GM12878 (cell line): Measurements from ENCODE around the gene FAM163B. TPM values are rescaled to one million over a fixed set of nuclear protein-coding genes. Genes with fewer than 3 reads are reported as not detected.

Experiments used
- ATAC-seq: fragments of 200-7000 bp; cut with Tn5 transposase; 3 replicates; pipeline ENCODE4 v1.9.1; 2020; ENCODE audit warnings: mild to moderate bottlenecking, moderate library complexity
- BruUV-seq: library from RNA; stranded (reverse); fragments of 400-500 nt; replicated peaks from 2 replicates; lab custom pipeline; 2021; lab: Mats Ljungman, UMichigan
- CTCF ChIA-PET: fragments of 300-600 bp; sonication (Branson Sonifier 250); formaldehyde crosslinking; extraction: SDS; loops from one replicate; lab custom pipeline; 2021; ENCODE audit warnings: inconsistent platforms; lab: Yijun Ruan, JAX
- POLR2A ChIA-PET: fragments of 350-600 bp; formaldehyde crosslinking; extraction: SDS; loops from one replicate; lab custom pipeline; 2021; ENCODE audit warnings: inconsistent platforms; lab: Charles Lee
- RAD21 ChIA-PET: fragments of 300-600 bp; sonication (Branson Sonifier 250); formaldehyde crosslinking; loops from one replicate; lab custom pipeline; 2023; ENCODE audit warnings: antibody characterized with exemption; ENCODE audit not compliant: unreplicated experiment; lab: Charles Lee
- SMC1A ChIA-PET: fragments of 300-600 bp; sonication (Branson Sonifier 250); formaldehyde crosslinking; loops from one replicate; lab custom pipeline; 2023; ENCODE audit not compliant: unreplicated experiment, uncharacterized antibody; lab: Charles Lee
- DNase-seq: peaks from one replicate; pipeline ENCODE4 v3.0.0-alpha.2; 2011; ENCODE audit warnings: low read depth, low spot score
- FAIRE-seq: peaks from 3 replicates; lab custom pipeline; 2011; peaks lifted over from hg19 to GRCh38; lab: Jason Lieb, UNC
- H2AFZ ChIP-seq: 2 replicates; pipeline ENCODE4 v1.6.0; 2011; ENCODE audit warnings: low read depth, low read length, control low read depth; ENCODE audit not compliant: control insufficient read depth
- H3K27ac ChIP-seq: 2 replicates; pipeline ENCODE4 v1.5.1; 2011; ENCODE audit warnings: control low read depth; ENCODE audit not compliant: control insufficient read depth, insufficient read depth
- H3K27me3 ChIP-seq, 2 experiments: replicated peaks in 1 of 2; 2 replicates each; pipeline versions ENCODE4 v1.6.0 to v1.6.1; 2011; ENCODE audit warnings: low read length in 1 of 2; ENCODE audit not compliant: control insufficient read depth in 2 of 2, insufficient read depth in 2 of 2
- H3K36me3 ChIP-seq, 2 experiments: 2 replicates each; pipeline ENCODE4 v1.5.1; 2011; ENCODE audit warnings: low read length in 1 of 2; ENCODE audit not compliant: control insufficient read depth in 2 of 2, insufficient read depth in 2 of 2
- H3K4me1 ChIP-seq: 2 replicates; pipeline ENCODE4 v1.6.1; 2011; ENCODE audit warnings: mild to moderate bottlenecking, low read length, moderate library complexity, mixed read lengths; ENCODE audit not compliant: control insufficient read depth, insufficient read depth
- H3K4me2 ChIP-seq: 2 replicates; pipeline ENCODE4 v1.6.0; 2011; ENCODE audit warnings: control low read depth; ENCODE audit not compliant: control insufficient read depth, insufficient read depth
- H3K4me3 ChIP-seq: fragments of 200-600 bp; sonication (generic); 2 replicates; pipeline ENCODE4 v1.5.1; 2016
- H3K79me2 ChIP-seq: 2 replicates; pipeline ENCODE4 v1.6.0; 2011; ENCODE audit warnings: low read length; ENCODE audit not compliant: control insufficient read depth, insufficient read depth
- H3K9ac ChIP-seq: 2 replicates; pipeline ENCODE4 v1.8.0; 2011; ENCODE audit warnings: low read length, control low read depth, mixed read lengths; ENCODE audit not compliant: control insufficient read depth, insufficient read depth
- H3K9me3 ChIP-seq: replicated peaks from 3 replicates; pipeline ENCODE4 v1.5.1; 2011; ENCODE audit warnings: mild to moderate bottlenecking, low read length; ENCODE audit not compliant: control insufficient read depth, insufficient read depth
- H4K20me1 ChIP-seq: 2 replicates; pipeline ENCODE4 v1.6.0; 2011; ENCODE audit not compliant: control insufficient read depth, insufficient read depth
- CHD1 ChIP-seq: IDR thresholded peaks from 2 replicates; pipeline ENCODE4 v1.6.1; 2012; ENCODE audit warnings: low read depth, low read length, improper control_type of control experiment
- FOXM1 ChIP-seq: IDR thresholded peaks from 2 replicates; pipeline ENCODE4 v1.6.1; 2012; ENCODE audit warnings: low read depth, mild to moderate bottlenecking, inconsistent platforms, low read length, moderate library complexity
- MEF2A ChIP-seq: IDR thresholded peaks from 2 replicates; pipeline ENCODE4 v1.6.1; 2011; ENCODE audit warnings: low read depth, mild to moderate bottlenecking, low read length, moderate library complexity; ENCODE audit not compliant: insufficient read depth
- MTA2 ChIP-seq: fragments of 450-650 bp; IDR thresholded peaks from 2 replicates; pipeline ENCODE4 v1.6.1; 2016; ENCODE audit warnings: low read depth, mild to moderate bottlenecking, moderate library complexity
- RUNX3 ChIP-seq: IDR thresholded peaks from 2 replicates; pipeline ENCODE4 v1.6.1; 2012; ENCODE audit warnings: low read length, inconsistent platforms
- SRF ChIP-seq, 2 experiments: IDR thresholded peaks; 2 replicates each; pipeline ENCODE4 v1.6.1; 2011; ENCODE audit warnings: low read depth in 2 of 2, low read length in 2 of 2, mild to moderate bottlenecking in 1 of 2, moderate library complexity in 1 of 2
- WGBS: methylation state at CpG from one replicate; pipeline ENCODE4 v1.1.6; 2016; ENCODE audit warnings: low lambda C conversion rate; ENCODE audit not compliant: insufficient replicate concordance, insufficient coverage; ENCODE audit errors: missing lambda C conversion rate; 5-methylcytosine and 5-hydroxymethylcytosine counted together
- in situ Hi-C: fragments of 300-500 bp; cut with MboI; formaldehyde crosslinking; loops from 9 replicates; pipeline ENCODE4 v1.14.3; 2018; ENCODE audit warnings: mixed read lengths
- intact Hi-C: fragments of 100-400 bp; cut with micrococcal nuclease; formaldehyde crosslinking; loops from one replicate; pipeline ENCODE4 v1.14.2; 2022; ENCODE audit not compliant: unreplicated experiment
- polyA plus RNA-seq, 11 experiments: library from polyadenylated mRNA; depleted of rRNA in 4 of 11; unstranded in 6 of 11; stranded (reverse) in 5 of 11; fragments of >200 nt; fragmentation: Nextera tagmentation in 4 of 11; fragmentation: Illumina TruSeq in 1 of 11; extraction: Ambion mirVana in 4 of 11; extraction: Trizol in 1 of 11; gene quantifications; 1 replicate in 1 of 11; 2 replicates in 10 of 11; pipeline versions ENCODE4 v1.2.1 to v1.2.3, GENCODE V29; 2011 to 2016; ENCODE audit warnings: inconsistent platforms in 2 of 11, missing spikeins in 2 of 11, low read depth in 1 of 11
- total RNA-seq, 4 experiments: library from RNA; depleted of rRNA in 3 of 4; stranded (reverse); fragments of >200 nt in 3 of 4; fragmentation: Illumina TruSeq in 1 of 4; extraction: Trizol in 1 of 4; gene quantifications; 2 replicates each; pipeline versions ENCODE4 v1.2.1 to v1.2.3, GENCODE V29; 2013 to 2021
- TF ChIP-seq, protein P1 (sequence below): fragments of 450-650 bp; formaldehyde crosslinking; IDR thresholded peaks from 2 replicates; pipeline ENCODE4 v1.5.0; 2022; ENCODE audit warnings: mild to moderate bottlenecking, missing genetic modification characterization

The FAM163B gene
- total and polyA plus RNA-seq, 10 of the 15 experiments (the other 5 are each of a cell fraction or from before 2014, with no cell fraction given), result not detected

DNA sequence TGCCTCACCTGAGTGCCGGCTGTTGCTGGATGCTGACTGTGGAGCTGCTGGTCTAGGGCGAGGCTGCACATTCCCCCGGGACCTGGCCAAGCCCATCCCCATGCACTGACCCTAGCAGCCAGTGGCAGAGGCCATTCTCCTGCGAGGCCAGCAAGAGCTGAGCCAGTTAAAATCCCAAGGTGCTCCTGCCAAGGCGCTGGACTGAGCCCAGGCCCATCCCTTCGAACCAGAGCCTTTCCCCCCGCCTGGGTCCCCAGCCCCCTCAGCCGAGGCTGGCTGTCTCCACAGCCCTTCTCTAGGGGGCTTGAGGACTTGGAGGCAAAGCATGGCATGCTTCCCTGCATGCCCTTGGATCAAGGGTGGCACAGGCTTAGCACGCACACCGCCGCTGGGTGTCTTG lies 73.1 kb downstream of the FAM163B start:
- in situ Hi-C loops, result loop anchor here (5.0 to 25.0 kb wide), 2 partner anchors 476 to 561 kb away; no protein-coding TSS in a partner anchor
- Histone ChIP-seq H3K27ac (no peak overlapping the region), H3K4me1 (no peaks in the 10 kb centered on the region; the same call in 1 of the 2 replicates)
- no TSS peak for BruUV-seq
- CTCF ChIA-PET, result no interaction called here
- TF ChIP-seq, protein P1, sequence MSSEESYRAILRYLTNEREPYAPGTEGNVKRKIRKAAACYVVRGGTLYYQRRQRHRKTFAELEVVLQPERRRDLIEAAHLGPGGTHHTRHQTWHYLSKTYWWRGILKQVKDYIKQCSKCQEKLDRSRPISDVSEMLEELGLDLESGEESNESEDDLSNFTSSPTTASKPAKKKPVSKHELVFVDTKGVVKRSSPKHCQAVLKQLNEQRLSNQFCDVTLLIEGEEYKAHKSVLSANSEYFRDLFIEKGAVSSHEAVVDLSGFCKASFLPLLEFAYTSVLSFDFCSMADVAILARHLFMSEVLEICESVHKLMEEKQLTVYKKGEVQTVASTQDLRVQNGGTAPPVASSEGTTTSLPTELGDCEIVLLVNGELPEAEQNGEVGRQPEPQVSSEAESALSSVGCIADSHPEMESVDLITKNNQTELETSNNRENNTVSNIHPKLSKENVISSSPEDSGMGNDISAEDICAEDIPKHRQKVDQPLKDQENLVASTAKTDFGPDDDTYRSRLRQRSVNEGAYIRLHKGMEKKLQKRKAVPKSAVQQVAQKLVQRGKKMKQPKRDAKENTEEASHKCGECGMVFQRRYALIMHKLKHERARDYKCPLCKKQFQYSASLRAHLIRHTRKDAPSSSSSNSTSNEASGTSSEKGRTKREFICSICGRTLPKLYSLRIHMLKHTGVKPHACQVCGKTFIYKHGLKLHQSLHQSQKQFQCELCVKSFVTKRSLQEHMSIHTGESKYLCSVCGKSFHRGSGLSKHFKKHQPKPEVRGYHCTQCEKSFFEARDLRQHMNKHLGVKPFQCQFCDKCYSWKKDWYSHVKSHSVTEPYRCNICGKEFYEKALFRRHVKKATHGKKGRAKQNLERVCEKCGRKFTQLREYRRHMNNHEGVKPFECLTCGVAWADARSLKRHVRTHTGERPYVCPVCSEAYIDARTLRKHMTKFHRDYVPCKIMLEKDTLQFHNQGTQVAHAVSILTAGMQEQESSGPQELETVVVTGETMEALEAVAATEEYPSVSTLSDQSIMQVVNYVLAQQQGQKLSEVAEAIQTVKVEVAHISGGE (CRISPR knock-in tag), result no peak
- TF ChIP-seq MTA2 (no peak), CHD1 (no peak), RUNX3 (no peak), SRF (IDR thresholded peaks at IDR 0.05; ENCODE audit: low read depth in 2 of 2, low read length in 2 of 2) (no peak), FOXM1 (no peak), MEF2A (no peak)
- TF ChIP-seq, all 136 proteins: peak for 0
- ChIA-PET POLR2A (interaction anchor here (0.6 kb wide), 1 partner anchor 20 kb away, joined by 3 read pairs; no protein-coding TSS in a partner anchor), RAD21 (no interaction called here), SMC1A (no interaction called here)
- ATAC-seq (no peak), DNase-seq (no peak), FAIRE-seq (no peak)
- Histone ChIP-seq H3K79me2 (no peaks in the 10 kb centered on the region), H2AFZ (no peak overlapping the region), H3K9me3 (no peaks in the 10 kb centered on the region), H3K36me3 (no peaks in the 10 kb centered on the region), H4K20me1 (no peaks in the 10 kb centered on the region), H3K4me2 (no peak overlapping the region), H3K4me3 (no peak overlapping the region), H3K9ac (no peak overlapping the region), H3K27me3 (peaks cover 8% of the 10 kb centered on the region in 2 experiments; a peak in 2 of 4 replicates)
- intact Hi-C loops, result no loop called here
- 40% methylated on average over 11 of the region's 11 CpGs for WGBS
